Lung (tissue), 12 donors: ENCODE data around the gene ADAM23. TPM values are rescaled to one million over a fixed set of nuclear protein-coding genes. Genes with fewer than 3 reads are reported as not detected.

Source experiments
- ATAC-seq: fragments of 200-7000 bp; cut with Tn5 transposase; one replicate; pipeline ENCODE4 v1.9.1; 2020; ENCODE audit warnings: moderate number of reproducible peaks; ENCODE audit not compliant: insufficient read depth, low FRiP score
- DNase-seq, 3 donors: peaks; one replicate each; pipeline ENCODE4 v3.0.0-alpha.2; 2013 to 2017
- H3K27ac ChIP-seq, 2 donors: one replicate each; pipeline ENCODE4 v1.5.1; 2013; ENCODE audit warnings: mild to moderate bottlenecking in 2 of 2, moderate library complexity in 2 of 2, control low read depth in 1 of 2, inconsistent platforms in 1 of 2, low read depth in 1 of 2, low read length in 1 of 2
- H3K27me3 ChIP-seq, 3 donors: one replicate each; pipeline ENCODE4 v1.5.1; 2013; ENCODE audit warnings: low read length in 2 of 3; ENCODE audit not compliant: control insufficient read depth in 3 of 3, insufficient read depth in 3 of 3
- H3K36me3 ChIP-seq, 4 donors: one replicate each; pipeline ENCODE4 v1.5.1; 2013; ENCODE audit warnings: low read length in 4 of 4, mild to moderate bottlenecking in 1 of 4, moderate library complexity in 1 of 4; ENCODE audit not compliant: control insufficient read depth in 4 of 4, insufficient read depth in 4 of 4
- H3K4me1 ChIP-seq, 5 donors: one replicate each; pipeline ENCODE4 v1.5.1; 2013; ENCODE audit warnings: low read length in 5 of 5, mild to moderate bottlenecking in 2 of 5, moderate library complexity in 1 of 5; ENCODE audit not compliant: control insufficient read depth in 5 of 5, insufficient read depth in 5 of 5
- H3K4me3 ChIP-seq: one replicate; pipeline ENCODE4 v1.5.1; 2013; ENCODE audit warnings: mild to moderate bottlenecking, control low read depth, moderate library complexity
- H3K9ac ChIP-seq, 2 donors: one replicate each; pipeline ENCODE4 v1.5.1; 2013; ENCODE audit warnings: low read length in 2 of 2, control low read depth in 1 of 2; ENCODE audit not compliant: insufficient read depth in 1 of 2
- H3K9me3 ChIP-seq, 4 donors: one replicate each; pipeline ENCODE4 v1.5.1; 2013; ENCODE audit warnings: low read length in 3 of 4, mild to moderate bottlenecking in 1 of 4, moderate library complexity in 1 of 4; ENCODE audit not compliant: control insufficient read depth in 4 of 4, insufficient read depth in 3 of 4
- CTCF ChIP-seq: IDR thresholded peaks from 2 replicates; pipeline ENCODE4 v1.5.1; 2012; ENCODE audit warnings: mild to moderate bottlenecking; ENCODE audit errors: control extremely low read depth, extremely low read depth
- WGBS, 2 donors: extraction: QIAGEN DNeasy Blood & Tissue Kit; methylation state at CpG; one replicate each; pipeline ENCODE4 v1.1.7; 2013; 5-methylcytosine and 5-hydroxymethylcytosine counted together
- polyA plus RNA-seq, 2 donors: library from polyadenylated mRNA; stranded (reverse); fragments of 200-250 nt; gene quantifications; one replicate each; pipeline ENCODE4 v1.2.1, GENCODE V29; 2013
- total RNA-seq, 2 donors: library from RNA; depleted of rRNA in 1 of 2; stranded (reverse); fragments of >200 nt in 1 of 2; gene quantifications; one replicate each; pipeline ENCODE4 v1.2.1, GENCODE V29; 2014 to 2021
- donor health status: control.
- donor health status: control.
- donor health status: Bipolar disorder and iron deficiency.
- donor health status: healthy.
- donor health status: DM: yes; HTN: yes; CAD: no.

The ADAM23 gene
- total and polyA plus RNA-seq, 4 donors, result 0.57 to 1.7 (median 1.2) TPM

- H3K36me3 ChIP-seq, result no peaks in the 10 kb centered on the region
- 76 to 91% methylated on average over 2 of the region's 2 CpGs for WGBS, 2 donors
- H3K4me3 ChIP-seq, result no peak overlapping the region
- H3K27me3 ChIP-seq, result no peaks in the 10 kb centered on the region
- ATAC-seq (no peak), DNase-seq (no peak)
- TF ChIP-seq CTCF, result no peak
- no peaks in the 10 kb centered on the region for H3K9me3 ChIP-seq
- no peaks in the 10 kb centered on the region for H3K4me1 ChIP-seq
- no peak overlapping the region for H3K27ac ChIP-seq
- H3K9ac ChIP-seq, result no peak overlapping the region
Observed at GRCh38 chr2:206518997-206519396, 75.7 kb downstream of the ADAM23 start.

GRCh38 chr2:206520450-206520849 is 77.1 kb downstream of the ADAM23 start:
- Histone ChIP-seq H3K9ac (no peak overlapping the region), H3K4me3 (no peak overlapping the region), H3K27ac (no peak overlapping the region), H3K36me3 (no peaks in the 10 kb centered on the region), H3K4me1 (no peaks in the 10 kb centered on the region), H3K27me3 (no peaks in the 10 kb centered on the region), H3K9me3 (no peaks in the 10 kb centered on the region)
- no peak for ATAC-seq
- no peak for DNase-seq
- 85 to 91% methylated on average over 3 of the region's 3 CpGs for WGBS, 2 donors
- no peak for TF ChIP-seq CTCF

- H3K9ac ChIP-seq, result no peak overlapping the region
- WGBS, 2 donors, result 39 to 53% methylated on average over 3 of the region's 3 CpGs
- H3K27me3 ChIP-seq, result no peaks in the 10 kb centered on the region
- no peak overlapping the region for H3K27ac ChIP-seq
- TF ChIP-seq CTCF, result no peak
- ATAC-seq (no peak), DNase-seq (no peak)
- no peaks in the 10 kb centered on the region for H3K4me1 ChIP-seq
- H3K36me3 ChIP-seq, result no peaks in the 10 kb centered on the region
- H3K9me3 ChIP-seq, result no peaks in the 10 kb centered on the region
- H3K4me3 ChIP-seq, result no peak overlapping the region
Observed at GRCh38 chr2:206521115-206521514, 77.8 kb downstream of the ADAM23 start.

- Histone ChIP-seq H3K36me3 (no peaks in the 10 kb centered on the region), H3K4me1 (no peaks in the 10 kb centered on the region), H3K27ac (no peak overlapping the region), H3K27me3 (no peaks in the 10 kb centered on the region), H3K9me3 (no peaks in the 10 kb centered on the region), H3K9ac (no peak overlapping the region), H3K4me3 (no peak overlapping the region)
- TF ChIP-seq CTCF, result no peak
- DNase-seq (no peak), ATAC-seq (no peak)
- WGBS, 2 donors, result 25 to 43% methylated on average over 1 of the region's 1 CpG
Observed at GRCh38 chr2:206521612-206522011, 78.3 kb downstream of the ADAM23 start.
